GM19463 (cell line): ENCODE data around the gene MDN1.
"Not testable (repeated sequence)": the region's sequence is repeated elsewhere in the genome, so short reads cannot be mapped to it uniquely, and the experiment has no call there.

Source experiments
- ATAC-seq: cut with Tn5 transposase; IDR thresholded peaks from one replicate; pipeline ENCODE4 v1.9.1; 2021; ENCODE audit warnings: mild to moderate bottlenecking, moderate library complexity; ENCODE audit not compliant: unreplicated experiment

Gene MDN1

GRCh38 chr6:89775150-89775549, 44.4 kb downstream of the MDN1 start:
- no peak for ATAC-seq

- ATAC-seq: no peak
Observed at GRCh38 chr6:89769572-89769971, 50.0 kb downstream of the MDN1 start.

GRCh38 chr6:89768324-89768723, 51.3 kb downstream of the MDN1 start:
- no peak for ATAC-seq

GRCh38 chr6:89763550-89763949, 56.0 kb downstream of the MDN1 start:
- no peak for ATAC-seq

- no peak for ATAC-seq
Observed at GRCh38 chr6:89758830-89759229, 60.8 kb downstream of the MDN1 start.

GRCh38 chr6:89750338-89750737, 69.3 kb downstream of the MDN1 start:
- no peak for ATAC-seq

- no peak for ATAC-seq
Observed at GRCh38 chr6:89749918-89750317, 69.7 kb downstream of the MDN1 start.

- ATAC-seq: no peak
Observed at GRCh38 chr6:89745716-89746115, 73.9 kb downstream of the MDN1 start.

- no peak for ATAC-seq
Observed at GRCh38 chr6:89745096-89745495, 74.5 kb downstream of the MDN1 start.

GRCh38 chr6:89736893-89737292, 82.7 kb downstream of the MDN1 start:
- ATAC-seq: no peak

GRCh38 chr6:89734526-89734925, 85.1 kb downstream of the MDN1 start:
- no peak for ATAC-seq

GRCh38 chr6:89731924-89732567, 87.5 kb downstream of the MDN1 start:
- ATAC-seq: no peak

- not testable (repeated sequence) for ATAC-seq
Observed at GRCh38 chr6:89731262-89731661, 88.3 kb downstream of the MDN1 start.

GRCh38 chr6:89729818-89730217, 89.8 kb downstream of the MDN1 start:
- peak; percentile 98 for ATAC-seq

- no peak for ATAC-seq
Observed at GRCh38 chr6:89727501-89727900, 92.1 kb downstream of the MDN1 start.

- ATAC-seq: no peak
Observed at GRCh38 chr6:89724981-89725380, 94.6 kb downstream of the MDN1 start.

- ATAC-seq: no peak
Observed at GRCh38 chr6:89723046-89723445, 96.5 kb downstream of the MDN1 start.

- no peak for ATAC-seq
Observed at GRCh38 chr6:89716532-89716931, 103.1 kb downstream of the MDN1 start.

GRCh38 chr6:89711801-89712200, 107.8 kb downstream of the MDN1 start:
- no peak for ATAC-seq

GRCh38 chr6:89708316-89708715, 111.3 kb downstream of the MDN1 start:
- ATAC-seq: no peak

- no peak for ATAC-seq
Observed at GRCh38 chr6:89707766-89708165, 111.8 kb downstream of the MDN1 start.

GRCh38 chr6:89706121-89706520, 113.5 kb downstream of the MDN1 start:
- no peak for ATAC-seq

- ATAC-seq: no peak
Observed at GRCh38 chr6:89703292-89703691, 116.3 kb downstream of the MDN1 start.
